ENCODE measurements around the gene TLK1.

DNA sequence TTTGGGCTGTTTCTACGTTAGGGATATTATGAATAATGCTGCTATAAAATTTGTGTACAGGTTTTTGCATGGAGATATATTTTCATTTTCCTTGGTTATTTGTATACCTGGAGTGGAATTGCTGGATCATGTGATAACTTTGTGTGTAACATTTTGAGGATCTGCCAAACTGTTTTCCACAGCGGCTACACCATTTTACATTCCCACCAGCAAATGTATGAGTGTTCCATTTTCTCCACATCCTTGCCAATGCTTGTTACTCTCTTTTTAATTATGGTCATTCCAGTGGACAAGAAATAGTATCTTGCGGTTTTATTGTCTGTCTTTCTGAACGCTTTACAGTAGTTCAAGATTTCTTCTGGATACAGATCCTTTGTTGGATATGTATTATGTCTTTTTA, 218.1 kb downstream of the TLK1 start:
- TF ChIP-seq, protein P1, sequence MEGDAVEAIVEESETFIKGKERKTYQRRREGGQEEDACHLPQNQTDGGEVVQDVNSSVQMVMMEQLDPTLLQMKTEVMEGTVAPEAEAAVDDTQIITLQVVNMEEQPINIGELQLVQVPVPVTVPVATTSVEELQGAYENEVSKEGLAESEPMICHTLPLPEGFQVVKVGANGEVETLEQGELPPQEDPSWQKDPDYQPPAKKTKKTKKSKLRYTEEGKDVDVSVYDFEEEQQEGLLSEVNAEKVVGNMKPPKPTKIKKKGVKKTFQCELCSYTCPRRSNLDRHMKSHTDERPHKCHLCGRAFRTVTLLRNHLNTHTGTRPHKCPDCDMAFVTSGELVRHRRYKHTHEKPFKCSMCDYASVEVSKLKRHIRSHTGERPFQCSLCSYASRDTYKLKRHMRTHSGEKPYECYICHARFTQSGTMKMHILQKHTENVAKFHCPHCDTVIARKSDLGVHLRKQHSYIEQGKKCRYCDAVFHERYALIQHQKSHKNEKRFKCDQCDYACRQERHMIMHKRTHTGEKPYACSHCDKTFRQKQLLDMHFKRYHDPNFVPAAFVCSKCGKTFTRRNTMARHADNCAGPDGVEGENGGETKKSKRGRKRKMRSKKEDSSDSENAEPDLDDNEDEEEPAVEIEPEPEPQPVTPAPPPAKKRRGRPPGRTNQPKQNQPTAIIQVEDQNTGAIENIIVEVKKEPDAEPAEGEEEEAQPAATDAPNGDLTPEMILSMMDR (IDR thresholded peaks at IDR 0.05 in 2 of 3, conservative IDR thresholded peaks at IDR 0.05 in 1 of 3; ENCODE audit: control insufficient read depth in 2 of 3, extremely low read depth in 1 of 3, insufficient read depth in 1 of 3, low read depth in 3 of 3, low read length in 3 of 3), result no peak
- TF ChIP-seq, protein P2, sequence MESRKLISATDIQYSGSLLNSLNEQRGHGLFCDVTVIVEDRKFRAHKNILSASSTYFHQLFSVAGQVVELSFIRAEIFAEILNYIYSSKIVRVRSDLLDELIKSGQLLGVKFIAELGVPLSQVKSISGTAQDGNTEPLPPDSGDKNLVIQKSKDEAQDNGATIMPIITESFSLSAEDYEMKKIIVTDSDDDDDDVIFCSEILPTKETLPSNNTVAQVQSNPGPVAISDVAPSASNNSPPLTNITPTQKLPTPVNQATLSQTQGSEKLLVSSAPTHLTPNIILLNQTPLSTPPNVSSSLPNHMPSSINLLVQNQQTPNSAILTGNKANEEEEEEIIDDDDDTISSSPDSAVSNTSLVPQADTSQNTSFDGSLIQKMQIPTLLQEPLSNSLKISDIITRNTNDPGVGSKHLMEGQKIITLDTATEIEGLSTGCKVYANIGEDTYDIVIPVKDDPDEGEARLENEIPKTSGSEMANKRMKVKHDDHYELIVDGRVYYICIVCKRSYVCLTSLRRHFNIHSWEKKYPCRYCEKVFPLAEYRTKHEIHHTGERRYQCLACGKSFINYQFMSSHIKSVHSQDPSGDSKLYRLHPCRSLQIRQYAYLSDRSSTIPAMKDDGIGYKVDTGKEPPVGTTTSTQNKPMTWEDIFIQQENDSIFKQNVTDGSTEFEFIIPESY (IDR thresholded peaks at IDR 0.05), result no peak
- TF ChIP-seq, protein P3, sequence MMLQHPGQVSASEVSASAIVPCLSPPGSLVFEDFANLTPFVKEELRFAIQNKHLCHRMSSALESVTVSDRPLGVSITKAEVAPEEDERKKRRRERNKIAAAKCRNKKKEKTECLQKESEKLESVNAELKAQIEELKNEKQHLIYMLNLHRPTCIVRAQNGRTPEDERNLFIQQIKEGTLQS (IDR thresholded peaks at IDR 0.05; ENCODE audit: borderline replicate concordance, extremely low read depth, low read depth, low read length), result no peak
